ENCODE data around the gene CTIF.

Gene CTIF

GRCh38 chr18:48617844-48618497 lies 79.1 kb downstream of the CTIF start:
- Histone ChIP-seq H3K27me3 (ENCODE audit: low read length) (no peaks in the 10 kb centered on the region), H4K20me1 (ENCODE audit: low read depth, low read length) (no peaks in the 10 kb centered on the region)
- TF ChIP-seq EZH2phosphoT487 (conservative IDR thresholded peaks at IDR 0.05; ENCODE audit: low read length) = no peak
- no peak for TF ChIP-seq CTCF (IDR thresholded peaks at IDR 0.05; ENCODE audit: insufficient read depth, low read length, poor library complexity, severe bottlenecking)

DNA sequence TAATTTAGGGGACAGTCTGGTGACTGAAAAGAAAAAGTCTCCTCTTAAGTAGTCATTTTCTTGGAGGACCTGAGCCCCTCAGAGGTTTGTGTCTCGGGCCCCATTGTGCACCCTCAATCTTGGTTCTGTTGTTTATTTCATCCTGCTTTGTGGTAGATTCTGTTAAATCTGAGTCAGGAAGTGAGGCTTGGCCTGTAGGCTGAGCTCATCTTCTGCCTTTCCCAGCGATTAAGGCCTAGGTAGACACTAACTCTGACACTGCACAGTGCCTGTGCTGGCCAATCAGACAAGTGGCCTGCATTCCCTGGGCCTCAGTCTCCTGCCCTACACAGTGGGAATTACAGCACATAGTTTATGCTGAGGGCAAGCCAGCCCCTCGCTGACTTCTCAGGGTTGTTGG lies 80.2 kb downstream of the CTIF start:
- H3K4me3 ChIP-seq (ENCODE audit: insufficient read depth, low read length, poor library complexity, severe bottlenecking) = no peak overlapping the region

More at GRCh38 chr18:48617844-48618497, 79.1 kb downstream of the CTIF start:
- no peaks in the 10 kb centered on the region for H3K9me3 ChIP-seq (ENCODE audit: insufficient read depth, low read length)
- H3K4me2 ChIP-seq (ENCODE audit: low read depth, low read length, poor library complexity, severe bottlenecking) = no peak overlapping the region
- no peak overlapping the region for H3K27ac ChIP-seq (ENCODE audit: low read depth, low read length)
- no peak overlapping the region for H3K9ac ChIP-seq (ENCODE audit: low read length)
- H2AFZ ChIP-seq (ENCODE audit: low read depth, low read length, severe bottlenecking) = no peak overlapping the region
- no peaks in the 10 kb centered on the region for H3K36me3 ChIP-seq (ENCODE audit: low read length)
- H3K9me2 ChIP-seq (replicated peaks; ENCODE audit: insufficient read depth, low read length) = no peaks in the 10 kb centered on the region
- H3K79me2 ChIP-seq (ENCODE audit: insufficient read depth, low read length) = no peaks in the 10 kb centered on the region
- H3F3A ChIP-seq (ENCODE audit: insufficient read depth) = peaks cover 11% of the 10 kb centered on the region
- no peak overlapping the region for H3K4me3 ChIP-seq (ENCODE audit: insufficient read depth, low read length, poor library complexity, severe bottlenecking)

GRCh38 chr18:48619501-48619900 lies 80.7 kb downstream of the CTIF start:
- H3K79me2 ChIP-seq (ENCODE audit: insufficient read depth, low read length) = no peaks in the 10 kb centered on the region
- no peak overlapping the region for H3K27ac ChIP-seq (ENCODE audit: low read depth, low read length)
- H3F3A ChIP-seq (ENCODE audit: insufficient read depth) = peaks cover 18% of the 10 kb centered on the region
- H3K36me3 ChIP-seq (ENCODE audit: low read length) = no peaks in the 10 kb centered on the region
- no peak for TF ChIP-seq CTCF (IDR thresholded peaks at IDR 0.05; ENCODE audit: insufficient read depth, low read length, poor library complexity, severe bottlenecking)
- no peak for TF ChIP-seq EZH2phosphoT487 (conservative IDR thresholded peaks at IDR 0.05; ENCODE audit: low read length)
- no peaks in the 10 kb centered on the region for H3K9me3 ChIP-seq (ENCODE audit: insufficient read depth, low read length)
- no peaks in the 10 kb centered on the region for H3K9me2 ChIP-seq (replicated peaks; ENCODE audit: insufficient read depth, low read length)
- no peaks in the 10 kb centered on the region for H3K27me3 ChIP-seq (ENCODE audit: low read length)
- no peak overlapping the region for H2AFZ ChIP-seq (ENCODE audit: low read depth, low read length, severe bottlenecking)
- H3K9ac ChIP-seq (ENCODE audit: low read length) = no peak overlapping the region
- no peak overlapping the region for H3K4me2 ChIP-seq (ENCODE audit: low read depth, low read length, poor library complexity, severe bottlenecking)
- H3K4me3 ChIP-seq (ENCODE audit: insufficient read depth, low read length, poor library complexity, severe bottlenecking) = no peak overlapping the region
- H4K20me1 ChIP-seq (ENCODE audit: low read depth, low read length) = no peaks in the 10 kb centered on the region

More for the DNA sequence above, 80.2 kb downstream of the CTIF start:
- no peak for TF ChIP-seq EZH2phosphoT487 (conservative IDR thresholded peaks at IDR 0.05; ENCODE audit: low read length)
- TF ChIP-seq CTCF (IDR thresholded peaks at IDR 0.05; ENCODE audit: insufficient read depth, low read length, poor library complexity, severe bottlenecking) = no peak
- Histone ChIP-seq H3K4me2 (ENCODE audit: low read depth, low read length, poor library complexity, severe bottlenecking) (no peak overlapping the region), H3K27me3 (ENCODE audit: low read length) (no peaks in the 10 kb centered on the region), H3K36me3 (ENCODE audit: low read length) (no peaks in the 10 kb centered on the region), H3K79me2 (ENCODE audit: insufficient read depth, low read length) (no peaks in the 10 kb centered on the region), H3K9ac (ENCODE audit: low read length) (no peak overlapping the region), H3F3A (ENCODE audit: insufficient read depth) (peaks cover 18% of the 10 kb centered on the region), H4K20me1 (ENCODE audit: low read depth, low read length) (no peaks in the 10 kb centered on the region), H3K9me3 (ENCODE audit: insufficient read depth, low read length) (no peaks in the 10 kb centered on the region), H3K27ac (ENCODE audit: low read depth, low read length) (no peak overlapping the region), H2AFZ (ENCODE audit: low read depth, low read length, severe bottlenecking) (no peak overlapping the region), H3K9me2 (replicated peaks; ENCODE audit: insufficient read depth, low read length) (no peaks in the 10 kb centered on the region)
